Measurements from ENCODE around the gene C2CD3. TPM values are rescaled to one million over a fixed set of nuclear protein-coding genes. Genes with fewer than 3 reads are reported as not detected.

The C2CD3 gene
- total RNA-seq, 2 experiments from 2014 or later: 31.9 to 35.1 TPM

GRCh38 chr11:74185285-74185684 lies 14.5 kb upstream of the C2CD3 start:
- intact Hi-C loops (cut with DNase I, micrococcal nuclease): no loop called here
- H3K36me3 Mint-ChIP-seq (ENCODE audit: low read depth): peaks cover 19% of the 10 kb centered on the region
- CTCF ChIA-PET: no interaction called here
- Histone ChIP-seq H3K4me1 (ENCODE audit: insufficient read depth, low read length) (no peaks in the 10 kb centered on the region), H3K27ac (ENCODE audit: low read depth in 1 of 2, low read length in 2 of 2) (no peak overlapping the region), H3K36me3 (ENCODE audit: insufficient read depth, low read length) (no peaks in the 10 kb centered on the region), H3K27me3 (ENCODE audit: control insufficient read depth in 1 of 2, insufficient read depth in 2 of 2, low read length in 2 of 2) (no peaks in the 10 kb centered on the region), H3K9me3 (ENCODE audit: control insufficient read depth in 1 of 2, insufficient read depth in 1 of 2, low read length in 2 of 2) (no peaks in the 10 kb centered on the region), H3K4me3 (ENCODE audit: low read length) (no peak overlapping the region)
- ATAC-seq (ENCODE audit: poor library complexity) (no peak), DNase-seq (no peak)
- POLR2A ChIA-PET: interaction anchor here (2.1 kb wide), 1 partner anchor 47 kb away, joined by 8 read pairs; no protein-coding TSS in a partner anchor
- H3K4me3 Mint-ChIP-seq: no peak overlapping the region
- peaks cover 11% of the 10 kb centered on the region for H3K4me1 Mint-ChIP-seq (ENCODE audit: low read depth)
- no peak overlapping the region for H3K27ac Mint-ChIP-seq
- no peaks in the 10 kb centered on the region for H3K27me3 Mint-ChIP-seq
- no peaks in the 10 kb centered on the region for H3K9me3 Mint-ChIP-seq
- TF ChIP-seq, protein P1, sequence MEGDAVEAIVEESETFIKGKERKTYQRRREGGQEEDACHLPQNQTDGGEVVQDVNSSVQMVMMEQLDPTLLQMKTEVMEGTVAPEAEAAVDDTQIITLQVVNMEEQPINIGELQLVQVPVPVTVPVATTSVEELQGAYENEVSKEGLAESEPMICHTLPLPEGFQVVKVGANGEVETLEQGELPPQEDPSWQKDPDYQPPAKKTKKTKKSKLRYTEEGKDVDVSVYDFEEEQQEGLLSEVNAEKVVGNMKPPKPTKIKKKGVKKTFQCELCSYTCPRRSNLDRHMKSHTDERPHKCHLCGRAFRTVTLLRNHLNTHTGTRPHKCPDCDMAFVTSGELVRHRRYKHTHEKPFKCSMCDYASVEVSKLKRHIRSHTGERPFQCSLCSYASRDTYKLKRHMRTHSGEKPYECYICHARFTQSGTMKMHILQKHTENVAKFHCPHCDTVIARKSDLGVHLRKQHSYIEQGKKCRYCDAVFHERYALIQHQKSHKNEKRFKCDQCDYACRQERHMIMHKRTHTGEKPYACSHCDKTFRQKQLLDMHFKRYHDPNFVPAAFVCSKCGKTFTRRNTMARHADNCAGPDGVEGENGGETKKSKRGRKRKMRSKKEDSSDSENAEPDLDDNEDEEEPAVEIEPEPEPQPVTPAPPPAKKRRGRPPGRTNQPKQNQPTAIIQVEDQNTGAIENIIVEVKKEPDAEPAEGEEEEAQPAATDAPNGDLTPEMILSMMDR (IDR thresholded peaks at IDR 0.05): no peak

GRCh38 chr11:74182635-74183034 lies 11.8 kb upstream of the C2CD3 start:
- POLR2A ChIA-PET: no interaction called here
- no peaks in the 10 kb centered on the region for H3K36me3 ChIP-seq (ENCODE audit: insufficient read depth, low read length)
- H3K27me3 ChIP-seq (ENCODE audit: control insufficient read depth in 1 of 2, insufficient read depth in 2 of 2, low read length in 2 of 2): no peaks in the 10 kb centered on the region
- H3K4me3 Mint-ChIP-seq: no peak overlapping the region
- ATAC-seq (ENCODE audit: poor library complexity) (no peak), DNase-seq (no peak)
- no peaks in the 10 kb centered on the region for H3K4me1 ChIP-seq (ENCODE audit: insufficient read depth, low read length)
- TF ChIP-seq, protein P1 (IDR thresholded peaks at IDR 0.05): no peak
- intact Hi-C loops (cut with DNase I, micrococcal nuclease): no loop called here
- no peaks in the 10 kb centered on the region for H3K27me3 Mint-ChIP-seq
- peaks cover 23% of the 10 kb centered on the region for H3K36me3 Mint-ChIP-seq (ENCODE audit: low read depth)
- CTCF ChIA-PET: no interaction called here
- H3K27ac ChIP-seq (ENCODE audit: low read depth in 1 of 2, low read length in 2 of 2): no peak overlapping the region
- H3K9me3 Mint-ChIP-seq: no peaks in the 10 kb centered on the region
- no peaks in the 10 kb centered on the region for H3K9me3 ChIP-seq (ENCODE audit: control insufficient read depth in 1 of 2, insufficient read depth in 1 of 2, low read length in 2 of 2)
- no peak overlapping the region for H3K4me3 ChIP-seq (ENCODE audit: low read length)
- peaks cover 25% of the 10 kb centered on the region for H3K4me1 Mint-ChIP-seq (ENCODE audit: low read depth)
- H3K27ac Mint-ChIP-seq: no peak overlapping the region

GRCh38 chr11:74179234-74180052 lies 8.6 kb upstream of the C2CD3 start:
- POLR2A ChIA-PET: no interaction called here
- Mint-ChIP-seq H3K27me3 (no peaks in the 10 kb centered on the region), H3K9me3 (no peaks in the 10 kb centered on the region), H3K4me3 (no peak overlapping the region), H3K36me3 (ENCODE audit: low read depth) (peaks cover 16% of the 10 kb centered on the region), H3K4me1 (ENCODE audit: low read depth) (peaks cover 16% of the 10 kb centered on the region), H3K27ac (no peak overlapping the region)
- Histone ChIP-seq H3K4me1 (ENCODE audit: insufficient read depth, low read length) (no peaks in the 10 kb centered on the region), H3K27ac (ENCODE audit: low read depth in 1 of 2, low read length in 2 of 2) (no peak overlapping the region), H3K36me3 (ENCODE audit: insufficient read depth, low read length) (no peaks in the 10 kb centered on the region), H3K4me3 (ENCODE audit: low read length) (no peak overlapping the region), H3K9me3 (ENCODE audit: control insufficient read depth in 1 of 2, insufficient read depth in 1 of 2, low read length in 2 of 2) (no peaks in the 10 kb centered on the region), H3K27me3 (ENCODE audit: control insufficient read depth in 1 of 2, insufficient read depth in 2 of 2, low read length in 2 of 2) (no peaks in the 10 kb centered on the region)
- intact Hi-C loops (cut with DNase I, micrococcal nuclease): loop anchor here in 1 of 2 experiments (10.0 kb wide), 1 partner anchor 1635 kb away; the partner anchor contains the start of gene UVRAG
- TF ChIP-seq, protein P1 (IDR thresholded peaks at IDR 0.05): no peak
- CTCF ChIA-PET: no interaction called here
- DNase-seq: no peak
- no peak for ATAC-seq (ENCODE audit: poor library complexity)
